ENCODE data around the gene DHCR7. TPM values are rescaled to one million over a fixed set of nuclear protein-coding genes. Genes with fewer than 3 reads are reported as not detected.

The DHCR7 gene
- total RNA-seq, 2 experiments from 2014 or later = 66.4 to 68.9 TPM

DNA sequence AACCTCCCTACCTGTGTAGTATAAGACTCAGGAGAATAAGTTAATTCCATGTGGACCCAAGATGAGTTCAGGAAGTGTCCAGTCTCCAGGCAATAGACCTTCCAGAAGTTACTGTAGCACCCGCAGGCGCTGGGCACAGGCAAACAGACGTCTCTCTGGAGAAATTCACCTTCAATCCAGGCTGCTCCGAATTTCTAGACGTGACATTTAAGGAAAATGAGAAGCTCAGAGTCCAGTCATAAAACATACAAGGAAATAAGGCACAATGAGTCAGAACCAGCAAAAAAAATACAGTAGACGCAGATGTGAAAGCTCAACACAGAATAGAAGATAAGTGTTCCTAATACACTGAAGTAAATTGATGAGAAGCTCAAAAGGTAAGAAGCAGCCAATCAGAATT, 19.0 kb upstream of the DHCR7 start:
- CTCF ChIA-PET = no interaction called here
- ATAC-seq (no peak), DNase-seq (no peak)
- Mint-ChIP-seq H3K9me3 (no peaks in the 10 kb centered on the region), H3K27ac (no peak overlapping the region), H3K4me1 (ENCODE audit: low read depth) (no peaks in the 10 kb centered on the region), H3K4me3 (no peak overlapping the region), H3K36me3 (ENCODE audit: low read depth) (peaks cover 41% of the 10 kb centered on the region), H3K27me3 (no peaks in the 10 kb centered on the region)
- intact Hi-C loops (cut with micrococcal nuclease) = no loop called here
- TF ChIP-seq CTCF (IDR thresholded peaks at IDR 0.05) = no peak
- POLR2A ChIA-PET = no interaction called here

DNA sequence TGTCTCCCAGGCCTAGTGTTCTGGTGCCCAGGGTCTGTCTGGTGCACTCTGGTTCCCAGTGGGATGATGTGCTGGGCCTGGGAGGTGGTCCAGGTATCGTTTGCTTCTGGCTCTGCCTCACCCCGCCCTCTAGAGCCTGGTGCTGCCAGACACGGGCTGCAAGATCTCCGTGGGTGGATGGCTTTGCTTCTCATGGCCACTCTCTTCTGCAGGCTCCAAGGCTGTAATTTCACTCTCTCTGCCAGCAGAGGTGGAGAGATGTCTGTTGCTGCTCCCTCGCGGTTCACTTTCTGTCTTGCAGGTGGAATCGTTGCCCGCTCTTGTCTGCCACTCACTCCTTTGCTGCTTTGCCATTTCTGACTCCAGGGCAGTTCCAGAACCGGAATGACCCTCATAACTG, 18.2 kb upstream of the DHCR7 start:
- ATAC-seq (no peak), DNase-seq (no peak)
- TF ChIP-seq CTCF (IDR thresholded peaks at IDR 0.05) = no peak
- H3K36me3 Mint-ChIP-seq (ENCODE audit: low read depth) = peaks cover 40% of the 10 kb centered on the region
- no peaks in the 10 kb centered on the region for H3K9me3 Mint-ChIP-seq
- H3K4me3 Mint-ChIP-seq = no peak overlapping the region
- no peak overlapping the region for H3K27ac Mint-ChIP-seq
- ChIA-PET CTCF (no interaction called here), POLR2A (no interaction called here)
- intact Hi-C loops (cut with micrococcal nuclease) = no loop called here
- H3K27me3 Mint-ChIP-seq = no peaks in the 10 kb centered on the region
- no peaks in the 10 kb centered on the region for H3K4me1 Mint-ChIP-seq (ENCODE audit: low read depth)

DNA sequence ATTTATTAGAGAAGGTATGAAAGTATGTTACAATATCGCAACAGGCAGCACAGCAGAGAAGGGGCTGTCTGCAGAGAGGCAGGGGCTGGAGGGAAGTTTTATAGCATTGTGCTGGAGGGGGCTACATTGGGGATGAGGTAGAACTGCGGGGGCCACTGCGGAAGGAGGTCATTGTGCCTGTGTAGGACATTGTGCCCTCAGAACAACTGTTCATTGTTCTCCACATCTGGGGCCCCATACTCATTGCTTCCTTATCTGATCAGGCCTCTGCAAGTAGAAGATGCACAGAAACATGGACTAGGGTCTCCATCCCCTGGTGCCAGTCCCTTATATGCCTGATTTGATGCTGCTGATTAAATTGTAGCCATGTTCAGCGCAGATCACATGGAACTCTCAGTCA, 16.9 kb upstream of the DHCR7 start:
- Mint-ChIP-seq H3K27me3 (no peaks in the 10 kb centered on the region), H3K27ac (no peak overlapping the region), H3K36me3 (ENCODE audit: low read depth) (peaks cover 49% of the 10 kb centered on the region), H3K9me3 (no peaks in the 10 kb centered on the region), H3K4me1 (ENCODE audit: low read depth) (no peaks in the 10 kb centered on the region), H3K4me3 (no peak overlapping the region)
- CTCF ChIA-PET = no interaction called here
- POLR2A ChIA-PET = no interaction called here
- ATAC-seq = no peak
- no peak for TF ChIP-seq CTCF (IDR thresholded peaks at IDR 0.05)
- DNase-seq = no peak
- intact Hi-C loops (cut with micrococcal nuclease) = no loop called here

GRCh38 chr11:71463331-71464211, 15.4 kb upstream of the DHCR7 start:
- no peaks in the 10 kb centered on the region for H3K4me1 Mint-ChIP-seq (ENCODE audit: low read depth)
- no peaks in the 10 kb centered on the region for H3K27me3 Mint-ChIP-seq
- DNase-seq = no peak
- POLR2A ChIA-PET = no interaction called here
- H3K9me3 Mint-ChIP-seq = no peaks in the 10 kb centered on the region
- peaks cover 55% of the 10 kb centered on the region for H3K36me3 Mint-ChIP-seq (ENCODE audit: low read depth)
- no peak overlapping the region for H3K4me3 Mint-ChIP-seq
- TF ChIP-seq CTCF (IDR thresholded peaks at IDR 0.05) = no peak
- ATAC-seq = no peak
- intact Hi-C loops (cut with micrococcal nuclease) = no loop called here
- CTCF ChIA-PET = no interaction called here
- H3K27ac Mint-ChIP-seq = no peak overlapping the region

DNA sequence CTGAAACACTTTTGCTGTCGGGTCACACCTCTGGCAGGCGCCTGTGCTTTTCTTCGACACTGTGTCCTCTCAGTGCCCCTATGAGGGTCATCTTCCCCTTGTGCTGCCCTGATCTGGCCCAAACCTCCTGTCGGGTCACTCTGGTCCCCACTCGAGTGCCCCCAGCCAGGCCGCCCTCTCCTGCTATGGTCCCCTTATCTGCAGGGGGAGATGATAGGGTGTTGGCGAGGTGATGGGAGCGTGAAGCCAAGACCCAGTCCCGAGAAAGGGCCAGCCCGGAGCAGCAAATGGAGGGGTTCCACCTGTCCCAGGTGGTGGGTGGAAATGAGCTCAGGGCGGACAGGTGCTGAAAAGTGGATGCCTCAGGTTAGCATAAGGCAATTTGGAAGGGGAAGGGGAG, 14.5 kb upstream of the DHCR7 start:
- Mint-ChIP-seq H3K9me3 (no peaks in the 10 kb centered on the region), H3K4me1 (ENCODE audit: low read depth) (no peaks in the 10 kb centered on the region), H3K36me3 (ENCODE audit: low read depth) (peaks cover 50% of the 10 kb centered on the region), H3K4me3 (no peak overlapping the region), H3K27ac (no peak overlapping the region), H3K27me3 (no peaks in the 10 kb centered on the region)
- TF ChIP-seq CTCF (IDR thresholded peaks at IDR 0.05) = no peak
- ATAC-seq = no peak
- POLR2A ChIA-PET = no interaction called here
- CTCF ChIA-PET = no interaction called here
- DNase-seq = no peak
- intact Hi-C loops (cut with micrococcal nuclease) = no loop called here
